Lung (tissue), 12 donors: ENCODE data around the gene EZH1. TPM values are rescaled to one million over a fixed set of nuclear protein-coding genes. Genes with fewer than 3 reads are reported as not detected.

ENCODE experiments used
- ATAC-seq: fragments of 200-7000 bp; cut with Tn5 transposase; one replicate; pipeline ENCODE4 v1.9.1; 2020; ENCODE audit warnings: moderate number of reproducible peaks; ENCODE audit not compliant: insufficient read depth, low FRiP score
- DNase-seq, 3 donors: peaks; one replicate each; pipeline ENCODE4 v3.0.0-alpha.2; 2013 to 2017
- H3K27ac ChIP-seq, 2 donors: one replicate each; pipeline ENCODE4 v1.5.1; 2013; ENCODE audit warnings: mild to moderate bottlenecking in 2 of 2, moderate library complexity in 2 of 2, control low read depth in 1 of 2, inconsistent platforms in 1 of 2, low read depth in 1 of 2, low read length in 1 of 2
- H3K27me3 ChIP-seq, 3 donors: one replicate each; pipeline ENCODE4 v1.5.1; 2013; ENCODE audit warnings: low read length in 2 of 3; ENCODE audit not compliant: control insufficient read depth in 3 of 3, insufficient read depth in 3 of 3
- H3K36me3 ChIP-seq, 4 donors: one replicate each; pipeline ENCODE4 v1.5.1; 2013; ENCODE audit warnings: low read length in 4 of 4, mild to moderate bottlenecking in 1 of 4, moderate library complexity in 1 of 4; ENCODE audit not compliant: control insufficient read depth in 4 of 4, insufficient read depth in 4 of 4
- H3K4me1 ChIP-seq, 5 donors: one replicate each; pipeline ENCODE4 v1.5.1; 2013; ENCODE audit warnings: low read length in 5 of 5, mild to moderate bottlenecking in 2 of 5, moderate library complexity in 1 of 5; ENCODE audit not compliant: control insufficient read depth in 5 of 5, insufficient read depth in 5 of 5
- H3K4me3 ChIP-seq: one replicate; pipeline ENCODE4 v1.5.1; 2013; ENCODE audit warnings: mild to moderate bottlenecking, control low read depth, moderate library complexity
- H3K9ac ChIP-seq, 2 donors: one replicate each; pipeline ENCODE4 v1.5.1; 2013; ENCODE audit warnings: low read length in 2 of 2, control low read depth in 1 of 2; ENCODE audit not compliant: insufficient read depth in 1 of 2
- H3K9me3 ChIP-seq, 4 donors: one replicate each; pipeline ENCODE4 v1.5.1; 2013; ENCODE audit warnings: low read length in 3 of 4, mild to moderate bottlenecking in 1 of 4, moderate library complexity in 1 of 4; ENCODE audit not compliant: control insufficient read depth in 4 of 4, insufficient read depth in 3 of 4
- WGBS, 2 donors: extraction: QIAGEN DNeasy Blood & Tissue Kit; methylation state at CpG; one replicate each; pipeline ENCODE4 v1.1.7; 2013; 5-methylcytosine and 5-hydroxymethylcytosine counted together
- polyA plus RNA-seq, 2 donors: library from polyadenylated mRNA; stranded (reverse); fragments of 200-250 nt; gene quantifications; one replicate each; pipeline ENCODE4 v1.2.1, GENCODE V29; 2013
- total RNA-seq, 2 donors: library from RNA; depleted of rRNA in 1 of 2; stranded (reverse); fragments of >200 nt in 1 of 2; gene quantifications; one replicate each; pipeline ENCODE4 v1.2.1, GENCODE V29; 2014 to 2021
- TF ChIP-seq, protein P1 (sequence below): IDR thresholded peaks from 2 replicates; pipeline ENCODE4 v1.5.1; 2012; ENCODE audit warnings: mild to moderate bottlenecking; ENCODE audit errors: control extremely low read depth, extremely low read depth
- donor health status: control.
- donor health status: control.
- donor health status: Bipolar disorder and iron deficiency.
- donor health status: healthy.
- donor health status: DM: yes; HTN: yes; CAD: no.

EZH1 gene
- total and polyA plus RNA-seq, 4 donors = 20.7 to 53.2 (median 27.4) TPM

DNA sequence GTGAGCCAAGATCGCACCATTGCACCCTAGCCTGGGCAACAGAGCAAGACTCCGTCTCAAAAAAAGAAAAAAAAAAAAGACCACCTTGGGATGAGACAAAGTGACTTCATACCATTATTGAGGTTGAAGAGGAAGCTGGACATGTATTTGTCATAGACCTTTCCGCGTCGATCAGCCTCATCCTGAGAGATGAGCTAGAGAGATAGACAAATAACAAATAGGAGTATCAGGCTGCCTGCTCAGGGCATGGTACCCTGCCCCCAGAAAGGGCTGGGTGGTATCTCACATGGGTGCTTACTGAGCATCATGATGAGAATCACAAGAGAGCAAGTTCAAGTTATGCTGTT is 40.4 kb downstream of the EZH1 start:
- WGBS, 2 donors = 92 to 95% methylated on average over 5 of the region's 5 CpGs
- peaks cover 27 to 60% (median 47%) of the 10 kb centered on the region in 4 donors for H3K36me3 ChIP-seq

DNA sequence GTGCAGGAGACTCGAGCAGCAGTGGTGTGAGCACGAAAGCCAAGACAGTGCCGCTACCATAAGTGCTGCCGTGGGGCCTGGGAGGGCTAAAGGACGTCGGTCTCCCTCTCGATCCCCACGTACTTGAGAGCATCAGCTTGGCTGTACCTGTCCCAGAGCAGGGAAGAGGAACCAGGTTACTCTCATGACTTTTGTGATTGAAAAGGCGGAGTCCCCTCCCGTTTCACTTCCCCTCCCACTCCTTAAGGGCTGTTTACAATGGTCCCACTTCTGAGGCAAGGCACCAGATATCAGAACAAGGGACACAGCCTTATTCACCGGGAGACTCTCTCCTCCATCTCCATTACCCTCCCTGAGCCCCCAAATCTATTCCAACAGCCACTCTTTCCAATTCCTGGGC is 42.4 kb downstream of the EZH1 start:
- H3K27me3 ChIP-seq = peaks cover 0 to 4% (median 0%) of the 10 kb centered on the region in 3 donors
- no peak overlapping the region for H3K27ac ChIP-seq
- ATAC-seq (no peak), DNase-seq (no peak)
- no peaks in the 10 kb centered on the region for H3K9me3 ChIP-seq
- H3K9ac ChIP-seq = no peak overlapping the region
- H3K4me3 ChIP-seq = no peak overlapping the region
- 87 to 91% methylated on average over 11 of the region's 11 CpGs for whole genome bisulfite sequencing, 2 donors
- peaks cover 16 to 53% (median 31%) of the 10 kb centered on the region in 4 donors for H3K36me3 ChIP-seq
- TF ChIP-seq, protein P1, sequence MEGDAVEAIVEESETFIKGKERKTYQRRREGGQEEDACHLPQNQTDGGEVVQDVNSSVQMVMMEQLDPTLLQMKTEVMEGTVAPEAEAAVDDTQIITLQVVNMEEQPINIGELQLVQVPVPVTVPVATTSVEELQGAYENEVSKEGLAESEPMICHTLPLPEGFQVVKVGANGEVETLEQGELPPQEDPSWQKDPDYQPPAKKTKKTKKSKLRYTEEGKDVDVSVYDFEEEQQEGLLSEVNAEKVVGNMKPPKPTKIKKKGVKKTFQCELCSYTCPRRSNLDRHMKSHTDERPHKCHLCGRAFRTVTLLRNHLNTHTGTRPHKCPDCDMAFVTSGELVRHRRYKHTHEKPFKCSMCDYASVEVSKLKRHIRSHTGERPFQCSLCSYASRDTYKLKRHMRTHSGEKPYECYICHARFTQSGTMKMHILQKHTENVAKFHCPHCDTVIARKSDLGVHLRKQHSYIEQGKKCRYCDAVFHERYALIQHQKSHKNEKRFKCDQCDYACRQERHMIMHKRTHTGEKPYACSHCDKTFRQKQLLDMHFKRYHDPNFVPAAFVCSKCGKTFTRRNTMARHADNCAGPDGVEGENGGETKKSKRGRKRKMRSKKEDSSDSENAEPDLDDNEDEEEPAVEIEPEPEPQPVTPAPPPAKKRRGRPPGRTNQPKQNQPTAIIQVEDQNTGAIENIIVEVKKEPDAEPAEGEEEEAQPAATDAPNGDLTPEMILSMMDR = no peak
- no peaks in the 10 kb centered on the region for H3K4me1 ChIP-seq

More for the DNA sequence above, 40.4 kb downstream of the EZH1 start:
- H3K9ac ChIP-seq = no peak overlapping the region
- no peaks in the 10 kb centered on the region for H3K4me1 ChIP-seq
- TF ChIP-seq, protein P1 = no peak
- no peak overlapping the region for H3K4me3 ChIP-seq
- ATAC-seq = no peak
- no peaks in the 10 kb centered on the region for H3K9me3 ChIP-seq
- no peak for DNase-seq
- H3K27ac ChIP-seq = no peak overlapping the region
- H3K27me3 ChIP-seq = peaks cover 0 to 4% (median 0%) of the 10 kb centered on the region in 3 donors

DNA sequence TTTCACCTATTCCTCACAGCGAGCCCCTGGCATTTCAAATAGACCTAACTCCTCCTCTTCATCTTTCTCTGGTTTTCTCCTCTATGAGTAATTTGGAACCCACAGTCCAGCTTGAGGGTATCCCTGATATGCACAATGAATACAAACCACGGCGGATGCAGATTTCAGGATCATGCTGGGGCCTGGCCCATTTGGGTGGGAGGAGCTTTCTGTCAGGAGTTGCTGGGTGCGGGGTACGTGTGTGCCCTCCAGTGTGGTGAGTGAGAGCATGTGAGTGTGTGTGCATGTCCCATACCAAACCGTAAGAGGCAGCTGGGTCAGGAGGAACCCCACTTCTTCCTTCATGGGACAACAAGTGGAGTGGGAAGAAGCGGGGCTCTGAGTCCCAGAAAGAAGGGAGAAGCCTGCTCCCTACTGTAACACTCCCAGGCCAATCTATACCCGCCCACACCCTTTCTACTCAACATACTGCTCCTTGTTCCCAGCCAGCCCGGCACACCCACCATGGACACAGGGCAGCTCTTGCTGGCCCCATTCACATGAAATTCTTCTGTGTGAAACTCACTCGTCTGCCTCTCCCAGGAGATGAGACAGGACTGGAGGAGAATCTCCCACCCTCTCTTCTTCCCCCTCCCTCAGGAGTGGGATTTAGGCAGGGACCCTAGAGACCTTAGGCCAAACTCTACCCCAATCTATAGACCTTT is 44.1 kb downstream of the EZH1 start:
- H3K9ac ChIP-seq = no peak overlapping the region
- peaks cover 0 to 4% (median 0%) of the 10 kb centered on the region in 3 donors for H3K27me3 ChIP-seq
- H3K4me3 ChIP-seq = no peak overlapping the region
- H3K9me3 ChIP-seq = no peaks in the 10 kb centered on the region
- peaks cover 16 to 55% (median 22%) of the 10 kb centered on the region in 4 donors for H3K36me3 ChIP-seq
- H3K4me1 ChIP-seq = no peaks in the 10 kb centered on the region
- no peak for DNase-seq
- TF ChIP-seq, protein P1 = no peak
- no peak for ATAC-seq
- 80 to 93% methylated on average over 10 of the region's 10 CpGs for WGBS, 2 donors
- no peak overlapping the region for H3K27ac ChIP-seq

DNA sequence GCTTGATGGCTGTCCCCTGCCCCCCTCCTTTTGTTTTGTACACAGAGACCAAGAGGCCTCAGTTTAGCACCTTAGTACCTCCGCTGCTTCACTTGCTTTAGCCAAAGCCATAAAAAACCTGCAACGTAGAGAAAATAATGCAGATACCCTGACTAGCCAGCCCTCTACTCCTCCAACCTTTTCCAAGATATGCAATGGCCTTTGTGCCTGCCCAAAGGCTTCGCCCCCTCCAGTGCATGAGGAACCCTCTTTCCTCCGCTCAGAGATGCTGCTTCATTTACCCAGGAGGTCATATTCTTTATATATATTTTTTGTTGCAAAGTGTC is 45.5 kb downstream of the EZH1 start:
- no peaks in the 10 kb centered on the region for H3K4me1 ChIP-seq
- H3K27me3 ChIP-seq = peaks cover 0 to 4% (median 0%) of the 10 kb centered on the region in 3 donors
- H3K9me3 ChIP-seq = no peaks in the 10 kb centered on the region
- DNase-seq (no peak), ATAC-seq (no peak)
- no peak overlapping the region for H3K4me3 ChIP-seq
- H3K27ac ChIP-seq = peak overlapping the region in 1 of 2 donors; percentile 33
- TF ChIP-seq, protein P1 = no peak
- 92 to 95% methylated on average over 4 of the region's 4 CpGs for WGBS, 2 donors
- H3K36me3 ChIP-seq = peaks cover 9 to 43% (median 16%) of the 10 kb centered on the region in 4 donors
- no peak overlapping the region for H3K9ac ChIP-seq
